Measurements from ENCODE around the gene FNDC3B. TPM values are rescaled to one million over a fixed set of nuclear protein-coding genes. Genes with fewer than 3 reads are reported as not detected.

The FNDC3B gene
- total and polyA plus RNA-seq, 2 of the 8 experiments (the other 6 are each of a cell fraction or from before 2014, with no cell fraction given), result 14.1 to 44.4 TPM

GRCh38 chr3:172258624-172259023 lies 219.2 kb downstream of the FNDC3B start:
- Histone ChIP-seq H3K18ac (ENCODE audit: extremely low read depth, low read length) (no peak overlapping the region), H3K27ac (ENCODE audit: low read depth, low read length) (no peak overlapping the region), H3K56ac (replicated peaks; ENCODE audit: insufficient read length, low read depth, low read length) (no peak overlapping the region), H2AK5ac (ENCODE audit: low read depth, low read length) (no peak overlapping the region), H4K5ac (ENCODE audit: insufficient read length, low read depth, low read length) (no peak overlapping the region), H2BK5ac (ENCODE audit: low read depth, low read length) (no peak overlapping the region), H3K4me3 (ENCODE audit: extremely low read depth in 1 of 4, insufficient read depth in 2 of 4, low read depth in 3 of 4, low read length in 4 of 4) (no peak overlapping the region), H3K23me2 (ENCODE audit: low read depth, low read length) (no peaks in the 10 kb centered on the region; the same call in 1 of the 2 replicates), H4K91ac (replicated peaks; ENCODE audit: insufficient read length, low read length) (no peak overlapping the region), H2AFZ (ENCODE audit: low read length) (no peak overlapping the region), H3K14ac (ENCODE audit: insufficient read length) (no peak overlapping the region), H3K9ac (replicated peaks in 1 of 4; ENCODE audit: extremely low read depth in 1 of 4, low read depth in 3 of 4, low read length in 3 of 4) (no peak overlapping the region), H3K79me2 (ENCODE audit: control insufficient read depth in 1 of 2, insufficient read depth in 2 of 2, low read length in 2 of 2) (no peaks in the 10 kb centered on the region; a peak in 1 of 4 replicates), H2BK120ac (replicated peaks; ENCODE audit: low read depth, low read length) (no peak overlapping the region), H3K79me1 (ENCODE audit: low read depth, low read length) (no peaks in the 10 kb centered on the region), H3K9me3 (ENCODE audit: insufficient read depth in 2 of 2, low read depth in 1 of 2, low read length in 1 of 2) (no peaks in the 10 kb centered on the region), H3K36me3 (ENCODE audit: control insufficient read depth in 2 of 4, insufficient read depth in 4 of 4, low read length in 3 of 4) (no peaks in the 10 kb centered on the region; a peak in 1 of 8 replicates), H3K27me3 (replicated peaks in 1 of 4; ENCODE audit: control insufficient read depth in 3 of 4, extremely low read depth in 1 of 4, insufficient read depth in 3 of 4, low read length in 3 of 4) (no peaks in the 10 kb centered on the region), H4K20me1 (replicated peaks in 1 of 2; ENCODE audit: control insufficient read depth in 1 of 2, insufficient read depth in 2 of 2, low read length in 2 of 2) (peaks cover 0 to 3% of the 10 kb centered on the region in 2 experiments), H4K8ac (ENCODE audit: extremely low read depth, insufficient read depth, low read length) (no peak overlapping the region), H3K4me2 (ENCODE audit: insufficient read depth in 1 of 2, low read depth in 2 of 2, low read length in 2 of 2) (no peak overlapping the region), H3K23ac (ENCODE audit: insufficient read length) (no peak overlapping the region), H3K4me1 (replicated peaks in 1 of 4; ENCODE audit: control insufficient read depth in 3 of 4, insufficient read depth in 4 of 4, low read length in 3 of 4) (peaks cover 0 to 10% (median 7%) of the 10 kb centered on the region in 4 experiments; a peak in 5 of 7 replicates), H2BK20ac (ENCODE audit: low read length) (no peak overlapping the region), H2BK12ac (ENCODE audit: low read depth, low read length) (no peak overlapping the region), H3K4ac (replicated peaks; ENCODE audit: insufficient read length, low read depth, low read length) (no peak overlapping the region), H2BK15ac (ENCODE audit: low read length) (no peak overlapping the region)
- FAIRE-seq (no peak), DNase-seq (ENCODE audit: low read depth in 1 of 2, low spot score in 2 of 2) (no peak)
- WGBS, 2 experiments (ENCODE audit: extremely low coverage in 1 of 2, insufficient coverage in 1 of 2, insufficient read length in 1 of 2, insufficient replicate concordance in 2 of 2, low coverage in 1 of 2, low lambda C conversion rate in 2 of 2, missing lambda C conversion rate in 1 of 2), result 62% methylated on average over 3 of the region's 3 CpGs; no CpG with 5 or more reads in 1 of the 2 experiments
- CTCF ChIA-PET (ENCODE audit: partially characterized antibody), result interaction anchor here (0.6 to 0.7 kb wide), 2 partner anchors 52 to 168 kb away, joined by 3 read pairs; no protein-coding TSS in a partner anchor
- POLR2A ChIA-PET (ENCODE audit: partially characterized antibody), result no interaction called here
- TF ChIP-seq BCL11A (IDR thresholded peaks at IDR 0.05; ENCODE audit: low read depth in 2 of 2, low read length in 2 of 2) (no peak), SIRT6 (IDR thresholded peaks at IDR 0.05; ENCODE audit: low read length) (no peak), USF2 (IDR thresholded peaks at IDR 0.05; ENCODE audit: low read length) (no peak), ATF3 (IDR thresholded peaks at IDR 0.05; ENCODE audit: insufficient read depth, low read depth, low read length) (no peak), CHD2 (IDR thresholded peaks at IDR 0.05; ENCODE audit: low read length) (no peak), SUZ12 (IDR thresholded peaks at IDR 0.05; ENCODE audit: low read length) (no peak), SRF (IDR thresholded peaks at IDR 0.05; ENCODE audit: low read depth, low read length) (no peak), CTBP2 (IDR thresholded peaks at IDR 0.05; ENCODE audit: borderline replicate concordance, insufficient read depth, insufficient read length, low read length) (no peak), KDM5A (IDR thresholded peaks at IDR 0.05; ENCODE audit: low read length) (no peak), BACH1 (IDR thresholded peaks at IDR 0.05; ENCODE audit: low read length) (no peak), EP300 (IDR thresholded peaks at IDR 0.05; ENCODE audit: borderline replicate concordance in 1 of 2, low read depth in 2 of 2, low read length in 2 of 2) (no peak), EZH2 (IDR thresholded peaks at IDR 0.05; ENCODE audit: low read depth, low read length, severe bottlenecking) (no peak), CBX8 (IDR thresholded peaks at IDR 0.05; ENCODE audit: borderline replicate concordance, low read depth, low read length) (no peak)
